ENCODE measurements around the gene HBP1. TPM values are rescaled to one million over a fixed set of nuclear protein-coding genes. Genes with fewer than 3 reads are reported as not detected.

HBP1 gene
- total and polyA plus RNA-seq, 2 of the 13 experiments (the other 11 are each of a cell fraction or from before 2014, with no cell fraction given) = 22.9 to 44.1 TPM

- POLR2A ChIA-PET = no interaction called here
- intact Hi-C loops (cut with micrococcal nuclease; ENCODE audit: unreplicated experiment) = no loop called here
- FAIRE-seq (no peak), DNase-seq (ENCODE audit: low spot score) (no peak), ATAC-seq (no peak)
- H4K20me1 ChIP-seq (ENCODE audit: insufficient read depth, low read length) = peaks cover 64% of the 10 kb centered on the region
- H3K9ac ChIP-seq (ENCODE audit: insufficient read depth, low read depth, low read length) = no peak overlapping the region
- TF ChIP-seq ATF7 (IDR thresholded peaks at IDR 0.05) (peak; percentile 35; the same call in 1 of the 2 replicates), ATF7 (CRISPR knock-in tag; IDR thresholded peaks at IDR 0.05) (no peak), SAFB2 (CRISPR knock-in tag; IDR thresholded peaks at IDR 0.05; ENCODE audit: borderline replicate concordance, low read depth) (no peak)
- H3K4me2 ChIP-seq (ENCODE audit: low read depth, low read length) = no peak overlapping the region
- WGBS (ENCODE audit: low lambda C conversion rate) = 98% methylated on average over 4 of the region's 4 CpGs
- H3K4me3 ChIP-seq (replicated peaks in 1 of 3; ENCODE audit: insufficient read depth in 1 of 3, low read depth in 2 of 3, low read length in 3 of 3) = no peak overlapping the region
- H3K9me3 ChIP-seq (ENCODE audit: low read length) = no peaks in the 10 kb centered on the region
- BruUV-seq (replicated peaks) = no TSS peak
- CTCF ChIA-PET (ENCODE audit: low intra/inter-chr PET ratio, low total read pairs) = no interaction called here
- H3K27ac ChIP-seq (ENCODE audit: extremely low read length, insufficient read depth, low read length) = no peak overlapping the region
- H3K4me1 ChIP-seq (ENCODE audit: insufficient read depth, low read length) = peaks cover 7% of the 10 kb centered on the region
- in situ Hi-C loops (cut with HindIII; ENCODE audit: extremely low pct_ligation_motif_present, low pct_unique_long_range_greater_than_20kb) = no loop called here
- H3K79me2 ChIP-seq (ENCODE audit: insufficient read depth, low read length) = peaks cover 71% of the 10 kb centered on the region
- no peaks in the 10 kb centered on the region for H3K27me3 ChIP-seq (ENCODE audit: control insufficient read depth in 1 of 2, insufficient read depth in 2 of 2, low read length in 2 of 2)
- H3K36me3 ChIP-seq (replicated peaks in 1 of 2; ENCODE audit: control insufficient read depth in 1 of 2, insufficient read depth in 2 of 2, low read length in 2 of 2) = 0 out of 5 replicates have a peak, but pooled peaks cover 0 to 7% of the 10 kb centered on the region in 2 experiments
- H2AFZ ChIP-seq (ENCODE audit: low read length) = no peak overlapping the region
Measured at GRCh38 chr7:107172276-107173032, 3.7 kb downstream of the HBP1 start.

GRCh38 chr7:107173191-107173590 is 4.4 kb downstream of the HBP1 start:
- peak; percentile 28 for FAIRE-seq
- H3K4me2 ChIP-seq (ENCODE audit: low read depth, low read length) = no peak overlapping the region
- no peak for TF ChIP-seq TAF1 (CRISPR knock-in tag; IDR thresholded peaks at IDR 0.05)
- no peak for TF ChIP-seq TCF7L2 (IDR thresholded peaks at IDR 0.05; ENCODE audit: low read depth, low read length)
- TF ChIP-seq KAT7 (CRISPR knock-in tag; IDR thresholded peaks at IDR 0.05; ENCODE audit: borderline replicate concordance) = no peak
- TF ChIP-seq CCDC6 (CRISPR knock-in tag; IDR thresholded peaks at IDR 0.05) = no peak
- no peak for TF ChIP-seq ZNF7 (CRISPR knock-in tag; IDR thresholded peaks at IDR 0.05)
- TF ChIP-seq NR2F2 (IDR thresholded peaks at IDR 0.05; ENCODE audit: borderline replicate concordance, low read depth) = no peak
- no peak for TF ChIP-seq ARID2 (CRISPR knock-in tag; IDR thresholded peaks at IDR 0.05; ENCODE audit: borderline replicate concordance)
- no peak for ATAC-seq
- in situ Hi-C loops (cut with HindIII; ENCODE audit: extremely low pct_ligation_motif_present, low pct_unique_long_range_greater_than_20kb) (no loop called here), intact Hi-C loops (cut with micrococcal nuclease; ENCODE audit: unreplicated experiment) (no loop called here)
- CTCF ChIA-PET (ENCODE audit: low intra/inter-chr PET ratio, low total read pairs) = no interaction called here
- 0 out of 5 replicates have a peak, but pooled peaks cover 0 to 7% of the 10 kb centered on the region in 2 experiments for H3K36me3 ChIP-seq (replicated peaks in 1 of 2; ENCODE audit: control insufficient read depth in 1 of 2, insufficient read depth in 2 of 2, low read length in 2 of 2)
- H3K27me3 ChIP-seq (ENCODE audit: control insufficient read depth in 1 of 2, insufficient read depth in 2 of 2, low read length in 2 of 2) = no peaks in the 10 kb centered on the region
- no peak for DNase-seq (ENCODE audit: low spot score)
- no peak overlapping the region for H3K27ac ChIP-seq (ENCODE audit: extremely low read length, insufficient read depth, low read length)
- H3K4me3 ChIP-seq (replicated peaks in 1 of 3; ENCODE audit: insufficient read depth in 1 of 3, low read depth in 2 of 3, low read length in 3 of 3) = no peak overlapping the region
- no peak overlapping the region for H2AFZ ChIP-seq (ENCODE audit: low read length)
- H3K79me2 ChIP-seq (ENCODE audit: insufficient read depth, low read length) = peaks cover 75% of the 10 kb centered on the region
- no peak overlapping the region for H3K9ac ChIP-seq (ENCODE audit: insufficient read depth, low read depth, low read length)
- H3K4me1 ChIP-seq (ENCODE audit: insufficient read depth, low read length) = peaks cover 7% of the 10 kb centered on the region
- 96% methylated on average over 2 of the region's 2 CpGs for WGBS (ENCODE audit: low lambda C conversion rate)
- H4K20me1 ChIP-seq (ENCODE audit: insufficient read depth, low read length) = peaks cover 69% of the 10 kb centered on the region
- H3K9me3 ChIP-seq (ENCODE audit: low read length) = no peaks in the 10 kb centered on the region
- BruUV-seq (replicated peaks) = TSS peak; percentile 17
- POLR2A ChIA-PET = no interaction called here

Data from HepG2 (cell line).